ENCODE data around the gene WDR93. TPM values are rescaled to one million over a fixed set of nuclear protein-coding genes. Genes with fewer than 3 reads are reported as not detected.
A peak's percentile ranks its signal among the peaks of the same experiment; 100 is the strongest.

The WDR93 gene
- total and polyA plus RNA-seq, 12 donors = 0.14 to 0.43 (median 0.36) TPM; not detected in 4

DNA sequence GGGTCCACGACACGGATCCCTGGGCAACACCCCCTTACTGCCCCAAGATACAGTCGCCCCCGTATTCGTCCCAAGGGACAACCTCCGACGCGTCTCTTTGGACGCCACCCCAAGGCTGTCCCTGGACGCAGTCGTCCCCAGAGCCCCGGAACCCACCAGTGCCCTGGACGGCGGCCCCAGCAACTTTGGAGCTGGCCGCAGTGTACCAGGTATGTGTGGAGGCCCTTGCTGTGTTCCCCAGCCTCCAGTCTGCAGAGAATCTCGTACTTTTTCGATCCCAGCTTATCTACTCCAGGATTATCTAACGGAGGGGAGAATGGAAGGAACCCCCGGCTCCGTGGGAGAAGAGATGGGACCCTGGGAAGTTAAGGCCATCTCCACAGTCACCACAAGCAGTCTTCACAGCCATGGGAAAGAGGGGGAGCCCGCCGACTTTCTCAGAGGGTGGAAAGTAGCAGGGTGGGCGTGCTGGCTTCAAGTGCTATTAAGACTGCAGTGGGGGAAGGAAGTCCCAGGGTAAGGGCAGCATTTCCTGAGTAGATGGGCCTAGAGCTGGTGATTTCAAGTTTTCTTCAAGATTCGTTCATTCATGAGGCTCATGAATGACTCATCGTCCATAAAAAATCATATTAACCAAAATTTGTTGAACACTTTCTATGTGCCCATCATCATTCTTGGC, 86.6 kb downstream of the WDR93 start:
- Histone ChIP-seq H3K27me3 (no peaks in the 10 kb centered on the region), H3K4me1 (replicated peaks in 1 of 2) (peaks cover 12 to 22% of the 10 kb centered on the region in 2 donors), H3K4me3 (peak overlapping the region in 1 of 4 donors; percentile 5), H3K9me3 (replicated peaks in 1 of 3) (no peaks in the 10 kb centered on the region), H3K36me3 (replicated peaks in 1 of 2) (no peaks in the 10 kb centered on the region), H3K27ac (no peak overlapping the region)
- intact Hi-C loops (cut with DNase I) = no loop called here
- TF ChIP-seq POLR2A (IDR thresholded peaks at IDR 0.05) = no peak
- TF ChIP-seq, protein P1, sequence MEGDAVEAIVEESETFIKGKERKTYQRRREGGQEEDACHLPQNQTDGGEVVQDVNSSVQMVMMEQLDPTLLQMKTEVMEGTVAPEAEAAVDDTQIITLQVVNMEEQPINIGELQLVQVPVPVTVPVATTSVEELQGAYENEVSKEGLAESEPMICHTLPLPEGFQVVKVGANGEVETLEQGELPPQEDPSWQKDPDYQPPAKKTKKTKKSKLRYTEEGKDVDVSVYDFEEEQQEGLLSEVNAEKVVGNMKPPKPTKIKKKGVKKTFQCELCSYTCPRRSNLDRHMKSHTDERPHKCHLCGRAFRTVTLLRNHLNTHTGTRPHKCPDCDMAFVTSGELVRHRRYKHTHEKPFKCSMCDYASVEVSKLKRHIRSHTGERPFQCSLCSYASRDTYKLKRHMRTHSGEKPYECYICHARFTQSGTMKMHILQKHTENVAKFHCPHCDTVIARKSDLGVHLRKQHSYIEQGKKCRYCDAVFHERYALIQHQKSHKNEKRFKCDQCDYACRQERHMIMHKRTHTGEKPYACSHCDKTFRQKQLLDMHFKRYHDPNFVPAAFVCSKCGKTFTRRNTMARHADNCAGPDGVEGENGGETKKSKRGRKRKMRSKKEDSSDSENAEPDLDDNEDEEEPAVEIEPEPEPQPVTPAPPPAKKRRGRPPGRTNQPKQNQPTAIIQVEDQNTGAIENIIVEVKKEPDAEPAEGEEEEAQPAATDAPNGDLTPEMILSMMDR (IDR thresholded peaks at IDR 0.05) = no peak
- 63 to 84% (median 76%) methylated on average over 11 to 25 of the region's 25 CpGs for WGBS, 4 donors
- DNase-seq = no peak

DNA sequence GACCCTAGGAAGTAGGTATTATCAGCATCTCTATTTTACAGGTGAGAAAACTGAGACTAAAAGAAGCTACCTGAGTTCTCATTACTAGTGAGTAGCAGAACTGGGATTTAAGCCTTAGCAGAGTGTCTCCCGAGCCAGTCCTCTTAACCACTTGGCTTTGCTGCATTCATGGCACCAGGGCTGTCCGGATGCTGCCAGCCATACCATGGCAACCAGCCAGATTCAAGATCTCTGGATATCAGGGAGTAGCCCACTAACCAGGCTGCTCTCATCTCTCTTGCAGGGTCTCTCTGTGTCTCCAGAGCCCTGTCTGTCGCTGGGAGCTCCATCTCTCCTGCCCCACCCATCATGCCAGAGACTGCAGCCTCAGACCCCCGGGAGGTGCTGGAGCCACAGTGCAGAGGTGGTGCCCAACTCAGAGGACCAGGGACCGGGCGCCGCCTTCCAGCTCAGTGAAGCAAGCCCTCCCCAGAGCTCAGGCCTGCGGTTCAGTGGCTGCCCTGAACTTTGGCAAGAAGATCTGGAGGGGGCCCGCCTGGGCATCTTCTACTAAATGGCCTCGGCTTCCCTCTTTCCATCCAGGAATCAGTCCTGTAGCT, 87.3 kb downstream of the WDR93 start:
- Histone ChIP-seq H3K27ac (no peak overlapping the region), H3K4me1 (replicated peaks in 1 of 2) (peaks cover 12 to 27% of the 10 kb centered on the region in 2 donors), H3K4me3 (no peak overlapping the region), H3K36me3 (replicated peaks in 1 of 2) (no peaks in the 10 kb centered on the region), H3K9me3 (replicated peaks in 1 of 3) (no peaks in the 10 kb centered on the region), H3K27me3 (no peaks in the 10 kb centered on the region)
- intact Hi-C loops (cut with DNase I) = no loop called here
- WGBS, 4 donors = 90 to 94% (median 92%) methylated on average over 4 to 10 of the region's 10 CpGs
- TF ChIP-seq POLR2A (IDR thresholded peaks at IDR 0.05) = no peak
- TF ChIP-seq, protein P1 (IDR thresholded peaks at IDR 0.05) = no peak
- DNase-seq = no peak

DNA sequence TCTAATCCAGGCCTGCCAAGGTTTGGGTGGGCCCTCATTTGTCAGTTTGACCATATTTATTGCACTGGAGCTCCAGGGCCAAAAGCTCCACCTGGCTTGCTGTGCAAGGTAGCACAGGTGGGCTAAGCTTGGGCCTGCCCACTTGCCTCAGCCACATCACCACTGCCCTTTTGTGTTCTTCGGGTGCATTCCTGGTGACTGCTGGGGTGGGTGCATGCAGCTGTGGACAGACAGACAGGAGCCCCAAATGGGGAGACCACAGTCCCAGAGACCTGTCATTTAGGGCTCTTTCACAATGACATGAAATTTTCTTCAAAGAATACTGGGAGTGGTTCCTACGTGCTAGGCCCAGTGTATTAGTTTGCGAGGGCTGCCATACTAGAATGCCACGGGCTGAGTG, 88.2 kb downstream of the WDR93 start:
- Histone ChIP-seq H3K4me1 (replicated peaks in 1 of 2) (peaks cover 12 to 27% of the 10 kb centered on the region in 2 donors), H3K9me3 (replicated peaks in 1 of 3) (no peaks in the 10 kb centered on the region), H3K36me3 (replicated peaks in 1 of 2) (no peaks in the 10 kb centered on the region), H3K27me3 (no peaks in the 10 kb centered on the region), H3K27ac (no peak overlapping the region), H3K4me3 (no peak overlapping the region)
- intact Hi-C loops (cut with DNase I) = no loop called here
- WGBS, 4 donors = 93 to 100% (median 93%) methylated on average over 3 to 4 of the region's 4 CpGs
- DNase-seq = no peak
- TF ChIP-seq, protein P1 (IDR thresholded peaks at IDR 0.05) = no peak
- no peak for TF ChIP-seq POLR2A (IDR thresholded peaks at IDR 0.05)

DNA sequence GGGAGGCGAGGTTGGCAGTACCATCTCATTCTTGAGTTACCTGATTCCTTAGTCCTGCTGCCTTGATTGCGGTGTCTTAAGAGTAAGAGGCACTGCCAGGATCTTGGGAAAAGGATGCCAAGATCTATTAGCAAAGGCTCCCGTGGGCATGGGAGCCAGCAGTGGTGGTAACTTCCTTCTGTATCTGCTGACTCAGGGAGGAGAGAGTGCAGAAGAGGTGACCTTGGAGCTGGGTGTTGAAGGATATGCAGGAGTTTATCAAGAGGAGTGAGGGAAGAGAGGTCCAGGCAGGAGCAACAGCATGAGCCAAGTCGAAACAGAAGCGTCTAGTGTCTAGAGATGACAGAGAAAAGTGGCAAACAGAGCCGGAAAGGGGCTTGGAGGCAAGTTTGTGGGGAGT, 90.0 kb downstream of the WDR93 start:
- Histone ChIP-seq H3K4me3 (no peak overlapping the region), H3K36me3 (replicated peaks in 1 of 2) (no peaks in the 10 kb centered on the region), H3K4me1 (replicated peaks in 1 of 2) (peaks cover 12 to 27% of the 10 kb centered on the region in 2 donors), H3K27ac (no peak overlapping the region), H3K27me3 (no peaks in the 10 kb centered on the region), H3K9me3 (replicated peaks in 1 of 3) (no peaks in the 10 kb centered on the region)
- TF ChIP-seq, protein P1 (IDR thresholded peaks at IDR 0.05) = no peak
- no peak for TF ChIP-seq POLR2A (IDR thresholded peaks at IDR 0.05)
- no peak for DNase-seq
- intact Hi-C loops (cut with DNase I) = no loop called here
- 69 to 85% (median 78%) methylated on average over 6 of the region's 6 CpGs for WGBS, 4 donors

Measured in adrenal gland (tissue), 12 donors.